Measurements from ENCODE around the gene ARL4C. TPM values are rescaled to one million over a fixed set of nuclear protein-coding genes. Genes with fewer than 3 reads are reported as not detected.

ARL4C gene
- total and polyA plus RNA-seq, 2 experiments from 2014 or later, result 5.8 to 9.9 TPM

DNA sequence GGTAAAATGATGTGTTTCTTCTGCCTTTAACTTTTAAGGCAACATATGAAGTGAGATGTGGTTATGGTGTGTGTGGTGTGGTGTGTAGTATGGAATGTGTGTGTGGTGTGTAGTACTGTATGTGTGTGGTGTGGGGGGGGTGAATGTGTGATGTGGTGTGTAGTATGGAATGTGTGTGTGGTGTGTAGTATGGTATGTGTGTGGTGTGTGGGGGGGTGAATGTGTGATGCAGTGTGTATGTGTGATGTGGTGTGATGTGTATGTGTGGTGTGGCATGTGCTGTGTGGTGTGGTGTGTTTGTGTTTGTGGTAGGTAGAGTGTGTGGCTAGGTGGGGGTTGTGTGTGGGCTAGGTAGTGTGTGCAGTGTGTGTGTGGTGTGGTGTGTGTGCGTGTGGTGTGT, 17.2 kb upstream of the ARL4C start:
- Mint-ChIP-seq H3K36me3 (ENCODE audit: low read depth) (no peaks in the 10 kb centered on the region), H3K27ac (no peak overlapping the region), H3K27me3 (ENCODE audit: insufficient read depth, low read depth, poor library complexity) (no peaks in the 10 kb centered on the region), H3K4me1 (peaks cover 4% of the 10 kb centered on the region; the same call in 1 of the 3 replicates), H3K9me3 (peaks cover 4% of the 10 kb centered on the region; the same call in 2 of the 3 replicates), H3K4me3 (no peak overlapping the region)
- ATAC-seq, result no peak
- no peaks in the 10 kb centered on the region for H3K36me3 ChIP-seq (ENCODE audit: insufficient read depth)
- TF ChIP-seq ETS1 (IDR thresholded peaks at IDR 0.05) (no peak), JUNB (IDR thresholded peaks at IDR 0.05; ENCODE audit: unreplicated experiment) (no peak), ZNF114 (CRISPR knock-in tag; IDR thresholded peaks at IDR 0.05) (no peak)
- no peaks in the 10 kb centered on the region for H3F3A ChIP-seq (replicated peaks; ENCODE audit: low read depth)
- H4K20me1 ChIP-seq (replicated peaks; ENCODE audit: insufficient read depth), result no peaks in the 10 kb centered on the region
- no peaks in the 10 kb centered on the region; the same call in 1 of the 2 replicates for H3K9me2 ChIP-seq (ENCODE audit: insufficient read depth)
- no peaks in the 10 kb centered on the region for H3K4me1 ChIP-seq (ENCODE audit: insufficient read depth)
- no peak overlapping the region for H3K27ac ChIP-seq (ENCODE audit: low read depth)
- no peak overlapping the region for H3K4me2 ChIP-seq
- no peaks in the 10 kb centered on the region for H3K27me3 ChIP-seq (ENCODE audit: insufficient read depth)
- H3K4me3 ChIP-seq, result no peak overlapping the region
- H2AFZ ChIP-seq, result no peak overlapping the region
- DNase-seq (ENCODE audit: low spot score), result no peak
- H3K79me2 ChIP-seq (replicated peaks; ENCODE audit: insufficient read depth), result no peaks in the 10 kb centered on the region

GRCh38 chr2:234512884-234513669, 16.2 kb upstream of the ARL4C start:
- no peak overlapping the region for H3K4me3 Mint-ChIP-seq
- no peaks in the 10 kb centered on the region for H3K27me3 Mint-ChIP-seq (ENCODE audit: insufficient read depth, low read depth, poor library complexity)
- Histone ChIP-seq H3K79me2 (replicated peaks; ENCODE audit: insufficient read depth) (no peaks in the 10 kb centered on the region), H3K27me3 (ENCODE audit: insufficient read depth) (no peaks in the 10 kb centered on the region), H3K9me2 (ENCODE audit: insufficient read depth) (no peaks in the 10 kb centered on the region; the same call in 1 of the 2 replicates), H3K36me3 (ENCODE audit: insufficient read depth) (no peaks in the 10 kb centered on the region), H3K4me1 (ENCODE audit: insufficient read depth) (no peaks in the 10 kb centered on the region), H3F3A (replicated peaks; ENCODE audit: low read depth) (no peaks in the 10 kb centered on the region), H4K20me1 (replicated peaks; ENCODE audit: insufficient read depth) (no peaks in the 10 kb centered on the region), H2AFZ (no peak overlapping the region), H3K4me2 (no peak overlapping the region), H3K4me3 (no peak overlapping the region), H3K27ac (ENCODE audit: low read depth) (no peak overlapping the region)
- peaks cover 4% of the 10 kb centered on the region; the same call in 1 of the 3 replicates for H3K4me1 Mint-ChIP-seq
- no peak overlapping the region for H3K27ac Mint-ChIP-seq
- H3K36me3 Mint-ChIP-seq (ENCODE audit: low read depth), result no peaks in the 10 kb centered on the region
- H3K9me3 Mint-ChIP-seq, result peaks cover 4% of the 10 kb centered on the region; the same call in 2 of the 3 replicates
- ATAC-seq (no peak), DNase-seq (ENCODE audit: low spot score) (no peak)
- TF ChIP-seq, protein P1, sequence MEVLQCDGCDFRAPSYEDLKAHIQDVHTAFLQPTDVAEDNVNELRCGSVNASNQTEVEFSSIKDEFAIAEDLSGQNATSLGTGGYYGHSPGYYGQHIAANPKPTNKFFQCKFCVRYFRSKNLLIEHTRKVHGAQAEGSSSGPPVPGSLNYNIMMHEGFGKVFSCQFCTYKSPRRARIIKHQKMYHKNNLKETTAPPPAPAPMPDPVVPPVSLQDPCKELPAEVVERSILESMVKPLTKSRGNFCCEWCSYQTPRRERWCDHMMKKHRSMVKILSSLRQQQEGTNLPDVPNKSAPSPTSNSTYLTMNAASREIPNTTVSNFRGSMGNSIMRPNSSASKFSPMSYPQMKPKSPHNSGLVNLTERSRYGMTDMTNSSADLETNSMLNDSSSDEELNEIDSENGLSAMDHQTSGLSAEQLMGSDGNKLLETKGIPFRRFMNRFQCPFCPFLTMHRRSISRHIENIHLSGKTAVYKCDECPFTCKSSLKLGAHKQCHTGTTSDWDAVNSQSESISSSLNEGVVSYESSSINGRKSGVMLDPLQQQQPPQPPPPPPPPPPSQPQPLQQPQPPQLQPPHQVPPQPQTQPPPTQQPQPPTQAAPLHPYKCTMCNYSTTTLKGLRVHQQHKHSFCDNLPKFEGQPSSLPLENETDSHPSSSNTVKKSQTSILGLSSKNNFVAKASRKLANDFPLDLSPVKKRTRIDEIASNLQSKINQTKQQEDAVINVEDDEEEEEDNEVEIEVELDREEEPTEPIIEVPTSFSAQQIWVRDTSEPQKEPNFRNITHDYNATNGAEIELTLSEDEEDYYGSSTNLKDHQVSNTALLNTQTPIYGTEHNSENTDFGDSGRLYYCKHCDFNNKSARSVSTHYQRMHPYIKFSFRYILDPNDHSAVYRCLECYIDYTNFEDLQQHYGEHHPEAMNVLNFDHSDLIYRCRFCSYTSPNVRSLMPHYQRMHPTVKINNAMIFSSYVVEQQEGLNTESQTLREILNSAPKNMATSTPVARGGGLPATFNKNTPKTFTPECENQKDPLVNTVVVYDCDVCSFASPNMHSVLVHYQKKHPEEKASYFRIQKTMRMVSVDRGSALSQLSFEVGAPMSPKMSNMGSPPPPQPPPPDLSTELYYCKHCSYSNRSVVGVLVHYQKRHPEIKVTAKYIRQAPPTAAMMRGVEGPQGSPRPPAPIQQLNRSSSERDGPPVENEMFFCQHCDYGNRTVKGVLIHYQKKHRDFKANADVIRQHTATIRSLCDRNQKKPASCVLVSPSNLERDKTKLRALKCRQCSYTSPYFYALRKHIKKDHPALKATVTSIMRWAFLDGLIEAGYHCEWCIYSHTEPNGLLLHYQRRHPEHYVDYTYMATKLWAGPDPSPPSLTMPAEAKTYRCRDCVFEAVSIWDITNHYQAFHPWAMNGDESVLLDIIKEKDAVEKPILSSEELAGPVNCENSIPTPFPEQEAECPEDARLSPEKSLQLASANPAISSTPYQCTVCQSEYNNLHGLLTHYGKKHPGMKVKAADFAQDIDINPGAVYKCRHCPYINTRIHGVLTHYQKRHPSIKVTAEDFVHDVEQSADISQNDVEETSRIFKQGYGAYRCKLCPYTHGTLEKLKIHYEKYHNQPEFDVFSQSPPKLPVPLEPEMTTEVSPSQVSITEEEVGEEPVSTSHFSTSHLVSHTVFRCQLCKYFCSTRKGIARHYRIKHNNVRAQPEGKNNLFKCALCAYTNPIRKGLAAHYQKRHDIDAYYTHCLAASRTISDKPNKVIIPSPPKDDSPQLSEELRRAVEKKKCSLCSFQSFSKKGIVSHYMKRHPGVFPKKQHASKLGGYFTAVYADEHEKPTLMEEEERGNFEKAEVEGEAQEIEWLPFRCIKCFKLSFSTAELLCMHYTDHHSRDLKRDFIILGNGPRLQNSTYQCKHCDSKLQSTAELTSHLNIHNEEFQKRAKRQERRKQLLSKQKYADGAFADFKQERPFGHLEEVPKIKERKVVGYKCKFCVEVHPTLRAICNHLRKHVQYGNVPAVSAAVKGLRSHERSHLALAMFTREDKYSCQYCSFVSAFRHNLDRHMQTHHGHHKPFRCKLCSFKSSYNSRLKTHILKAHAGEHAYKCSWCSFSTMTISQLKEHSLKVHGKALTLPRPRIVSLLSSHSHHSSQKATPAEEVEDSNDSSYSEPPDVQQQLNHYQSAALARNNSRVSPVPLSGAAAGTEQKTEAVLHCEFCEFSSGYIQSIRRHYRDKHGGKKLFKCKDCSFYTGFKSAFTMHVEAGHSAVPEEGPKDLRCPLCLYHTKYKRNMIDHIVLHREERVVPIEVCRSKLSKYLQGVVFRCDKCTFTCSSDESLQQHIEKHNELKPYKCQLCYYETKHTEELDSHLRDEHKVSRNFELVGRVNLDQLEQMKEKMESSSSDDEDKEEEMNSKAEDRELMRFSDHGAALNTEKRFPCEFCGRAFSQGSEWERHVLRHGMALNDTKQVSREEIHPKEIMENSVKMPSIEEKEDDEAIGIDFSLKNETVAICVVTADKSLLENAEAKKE (CRISPR knock-in tag; IDR thresholded peaks at IDR 0.05), result no peak
- TF ChIP-seq JUNB (IDR thresholded peaks at IDR 0.05; ENCODE audit: unreplicated experiment), result no peak
- TF ChIP-seq CREB1 (CRISPR knock-in tag; IDR thresholded peaks at IDR 0.05; ENCODE audit: low read depth), result no peak
- no peak for TF ChIP-seq ZNF331 (CRISPR knock-in tag; IDR thresholded peaks at IDR 0.05; ENCODE audit: low read depth)
- no peak for TF ChIP-seq EZH2phosphoT487 (IDR thresholded peaks at IDR 0.05; ENCODE audit: unreplicated experiment)
- no peak for TF ChIP-seq ETS1 (IDR thresholded peaks at IDR 0.05)
- no peak for TF ChIP-seq ZNF114 (CRISPR knock-in tag; IDR thresholded peaks at IDR 0.05)
- TF ChIP-seq, protein P2, sequence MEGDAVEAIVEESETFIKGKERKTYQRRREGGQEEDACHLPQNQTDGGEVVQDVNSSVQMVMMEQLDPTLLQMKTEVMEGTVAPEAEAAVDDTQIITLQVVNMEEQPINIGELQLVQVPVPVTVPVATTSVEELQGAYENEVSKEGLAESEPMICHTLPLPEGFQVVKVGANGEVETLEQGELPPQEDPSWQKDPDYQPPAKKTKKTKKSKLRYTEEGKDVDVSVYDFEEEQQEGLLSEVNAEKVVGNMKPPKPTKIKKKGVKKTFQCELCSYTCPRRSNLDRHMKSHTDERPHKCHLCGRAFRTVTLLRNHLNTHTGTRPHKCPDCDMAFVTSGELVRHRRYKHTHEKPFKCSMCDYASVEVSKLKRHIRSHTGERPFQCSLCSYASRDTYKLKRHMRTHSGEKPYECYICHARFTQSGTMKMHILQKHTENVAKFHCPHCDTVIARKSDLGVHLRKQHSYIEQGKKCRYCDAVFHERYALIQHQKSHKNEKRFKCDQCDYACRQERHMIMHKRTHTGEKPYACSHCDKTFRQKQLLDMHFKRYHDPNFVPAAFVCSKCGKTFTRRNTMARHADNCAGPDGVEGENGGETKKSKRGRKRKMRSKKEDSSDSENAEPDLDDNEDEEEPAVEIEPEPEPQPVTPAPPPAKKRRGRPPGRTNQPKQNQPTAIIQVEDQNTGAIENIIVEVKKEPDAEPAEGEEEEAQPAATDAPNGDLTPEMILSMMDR (conservative IDR thresholded peaks at IDR 0.05; ENCODE audit: low read depth in 2 of 2), result no peak
- TF ChIP-seq POLR2AphosphoS5 (IDR thresholded peaks at IDR 0.05; ENCODE audit: low read depth), result no peak
- TF ChIP-seq STAT1 (IDR thresholded peaks at IDR 0.05; ENCODE audit: unreplicated experiment), result no peak

Measured in GM23338 (cell line).